ENCODE measurements around the gene CHRNB1.

Gene CHRNB1, protein sequence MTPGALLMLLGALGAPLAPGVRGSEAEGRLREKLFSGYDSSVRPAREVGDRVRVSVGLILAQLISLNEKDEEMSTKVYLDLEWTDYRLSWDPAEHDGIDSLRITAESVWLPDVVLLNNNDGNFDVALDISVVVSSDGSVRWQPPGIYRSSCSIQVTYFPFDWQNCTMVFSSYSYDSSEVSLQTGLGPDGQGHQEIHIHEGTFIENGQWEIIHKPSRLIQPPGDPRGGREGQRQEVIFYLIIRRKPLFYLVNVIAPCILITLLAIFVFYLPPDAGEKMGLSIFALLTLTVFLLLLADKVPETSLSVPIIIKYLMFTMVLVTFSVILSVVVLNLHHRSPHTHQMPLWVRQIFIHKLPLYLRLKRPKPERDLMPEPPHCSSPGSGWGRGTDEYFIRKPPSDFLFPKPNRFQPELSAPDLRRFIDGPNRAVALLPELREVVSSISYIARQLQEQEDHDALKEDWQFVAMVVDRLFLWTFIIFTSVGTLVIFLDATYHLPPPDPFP

DNA sequence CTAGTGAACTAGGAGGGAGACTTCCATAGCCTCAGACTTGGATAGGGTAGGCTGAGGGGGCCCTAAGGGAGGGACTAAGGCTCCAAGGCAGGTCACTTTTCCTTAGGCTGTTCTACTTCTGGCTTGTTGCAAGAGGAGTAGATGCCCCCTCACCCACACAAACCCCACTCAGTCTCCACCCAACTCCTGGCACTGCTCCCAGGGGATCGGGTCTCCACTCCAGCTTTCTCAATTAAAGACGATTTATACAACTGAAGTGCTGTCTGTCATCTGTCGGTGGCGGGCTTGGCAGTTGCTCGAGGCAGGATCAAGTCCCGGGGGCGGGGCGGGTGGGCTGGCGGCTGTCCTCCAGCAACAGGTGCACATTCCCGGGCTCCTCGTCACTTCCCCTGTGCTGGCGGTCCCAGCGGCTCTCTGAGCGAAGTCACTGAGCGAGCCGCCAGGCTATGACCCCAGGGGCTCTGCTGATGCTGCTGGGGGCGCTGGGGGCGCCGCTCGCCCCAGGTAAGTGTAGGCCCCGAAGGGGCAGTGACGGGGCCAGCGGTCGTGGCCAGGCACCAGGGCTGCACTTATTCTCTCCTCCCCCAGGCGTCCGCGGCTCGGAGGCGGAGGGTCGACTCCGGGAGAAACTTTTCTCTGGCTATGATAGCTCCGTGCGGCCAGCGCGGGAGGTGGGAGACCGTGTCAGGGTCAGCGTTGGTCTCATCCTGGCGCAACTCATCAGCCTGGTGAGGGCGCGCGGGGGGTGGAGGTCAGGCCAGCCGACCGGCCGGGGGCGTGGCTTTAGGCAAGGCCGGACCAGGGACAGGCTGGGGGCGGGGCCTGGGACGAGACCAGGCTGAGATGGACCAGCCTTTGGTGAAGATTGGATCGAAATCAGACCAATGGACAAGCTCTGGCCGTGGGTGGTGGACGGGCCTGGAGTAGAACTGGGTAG is at the start of gene CHRNB1:
TSS of gene CHRNB1 (plus strand) at position 380 of the 937 bp plus-strand sequence. CDS start at position 447, 67 bp downstream.
- TF ChIP-seq POLR2A (IDR thresholded peaks at IDR 0.05; ENCODE audit: low read length) (no peak), GATA1 (IDR thresholded peaks at IDR 0.05; ENCODE audit: low read depth, low read length) (no peak)
- DNase-seq, result peak; percentile 74 to 75

DNA sequence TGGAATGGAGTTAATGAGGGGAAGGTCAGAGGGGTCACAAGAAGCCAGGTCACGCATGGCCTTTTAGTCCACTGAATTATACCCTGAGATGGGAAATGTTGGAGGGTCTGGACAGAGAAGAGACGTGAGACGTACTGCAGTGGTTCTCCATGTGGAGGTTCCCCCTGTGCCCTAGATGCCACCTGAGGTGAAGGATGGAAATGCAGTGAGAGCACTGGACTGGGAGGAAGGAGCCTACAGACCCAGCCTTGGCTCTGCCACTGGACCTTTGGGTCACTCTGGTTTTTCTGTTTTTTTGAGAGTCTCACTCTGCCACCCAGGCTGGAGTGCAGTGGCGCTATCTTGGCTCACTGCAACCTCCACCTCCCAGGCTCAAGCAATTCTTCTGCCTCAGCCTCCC is 48.7 kb upstream of the CHRNB1 start:
- no peak for DNase-seq
- TF ChIP-seq POLR2A (IDR thresholded peaks at IDR 0.05; ENCODE audit: low read length) (no peak), GATA1 (IDR thresholded peaks at IDR 0.05; ENCODE audit: low read depth, low read length) (no peak)

DNA sequence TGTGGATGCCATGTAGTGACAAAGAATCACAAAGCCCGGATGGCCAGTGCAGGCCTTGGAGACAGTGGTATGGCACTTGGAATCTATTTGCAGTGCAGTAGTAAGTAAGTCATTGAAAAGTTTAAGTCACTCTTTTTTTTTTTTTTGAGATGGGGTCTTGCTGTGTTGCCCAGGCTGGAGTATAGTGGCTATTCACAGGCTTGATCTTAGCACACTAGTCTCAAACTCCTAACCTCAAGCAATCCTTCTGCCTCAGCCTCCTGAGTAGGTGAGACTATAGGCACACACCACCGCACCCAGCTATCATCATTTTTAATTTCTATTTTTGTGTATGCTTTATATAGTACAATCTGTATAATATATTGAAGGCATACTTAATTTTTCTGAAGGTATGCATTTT is 46.2 kb upstream of the CHRNB1 start:
- no peak for DNase-seq
- no peak for TF ChIP-seq POLR2A (IDR thresholded peaks at IDR 0.05; ENCODE audit: low read length)
- no peak for TF ChIP-seq GATA1 (IDR thresholded peaks at IDR 0.05; ENCODE audit: low read depth, low read length)

DNA sequence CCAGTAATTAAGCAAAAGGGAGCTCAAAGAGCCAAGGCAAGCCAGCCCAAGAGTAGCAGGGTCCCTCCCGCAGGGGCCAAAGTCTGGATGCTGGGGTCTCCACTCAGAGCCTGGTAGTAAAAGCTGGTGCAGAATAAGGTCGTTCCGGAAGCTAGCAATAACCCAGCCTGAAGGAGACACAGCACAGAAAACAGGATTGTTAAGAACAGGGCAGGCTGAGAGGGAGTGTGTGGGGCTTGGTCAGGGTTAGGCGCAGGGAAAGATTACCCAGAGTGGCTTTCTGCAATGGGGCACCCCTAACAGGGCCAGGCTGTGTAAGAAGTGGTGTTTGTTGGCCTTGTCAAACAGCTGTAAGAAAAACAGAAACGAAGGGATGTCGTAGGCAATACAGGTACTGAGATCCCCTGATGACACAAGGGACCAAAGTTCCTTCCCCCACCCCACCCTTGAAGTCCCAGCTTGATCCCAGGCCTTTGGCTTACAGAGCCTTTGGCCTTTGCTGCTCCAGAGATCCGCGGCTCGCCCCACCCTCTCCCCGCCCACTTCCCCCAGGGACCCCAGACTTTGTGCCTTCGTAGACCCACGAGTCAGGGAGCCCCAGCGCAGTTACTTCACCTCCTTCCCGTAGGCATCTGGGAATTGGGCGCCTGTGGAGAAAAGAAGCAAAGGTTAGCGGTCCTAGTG is 41.7 kb upstream of the CHRNB1 start:
- DNase-seq, result peak; percentile 54 to 73
- TF ChIP-seq POLR2A (IDR thresholded peaks at IDR 0.05; ENCODE audit: low read length), result no peak
- TF ChIP-seq GATA1 (IDR thresholded peaks at IDR 0.05; ENCODE audit: low read depth, low read length), result no peak

DNA sequence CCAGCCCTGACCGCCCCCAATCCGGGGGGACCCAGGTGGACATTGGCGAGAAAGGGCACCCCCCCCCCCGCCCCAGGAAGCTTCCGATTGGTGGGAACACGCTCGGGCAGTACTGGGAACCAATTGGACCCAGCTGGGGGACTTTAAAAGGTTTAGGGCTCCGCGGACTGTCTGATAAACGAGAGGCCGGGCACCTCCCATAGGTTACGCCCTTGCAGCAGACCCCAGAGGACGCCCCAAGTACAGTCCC is 41.2 kb upstream of the CHRNB1 start:
- DNase-seq, result no peak
- TF ChIP-seq POLR2A (IDR thresholded peaks at IDR 0.05; ENCODE audit: low read length), result no peak
- no peak for TF ChIP-seq GATA1 (IDR thresholded peaks at IDR 0.05; ENCODE audit: low read depth, low read length)

DNA sequence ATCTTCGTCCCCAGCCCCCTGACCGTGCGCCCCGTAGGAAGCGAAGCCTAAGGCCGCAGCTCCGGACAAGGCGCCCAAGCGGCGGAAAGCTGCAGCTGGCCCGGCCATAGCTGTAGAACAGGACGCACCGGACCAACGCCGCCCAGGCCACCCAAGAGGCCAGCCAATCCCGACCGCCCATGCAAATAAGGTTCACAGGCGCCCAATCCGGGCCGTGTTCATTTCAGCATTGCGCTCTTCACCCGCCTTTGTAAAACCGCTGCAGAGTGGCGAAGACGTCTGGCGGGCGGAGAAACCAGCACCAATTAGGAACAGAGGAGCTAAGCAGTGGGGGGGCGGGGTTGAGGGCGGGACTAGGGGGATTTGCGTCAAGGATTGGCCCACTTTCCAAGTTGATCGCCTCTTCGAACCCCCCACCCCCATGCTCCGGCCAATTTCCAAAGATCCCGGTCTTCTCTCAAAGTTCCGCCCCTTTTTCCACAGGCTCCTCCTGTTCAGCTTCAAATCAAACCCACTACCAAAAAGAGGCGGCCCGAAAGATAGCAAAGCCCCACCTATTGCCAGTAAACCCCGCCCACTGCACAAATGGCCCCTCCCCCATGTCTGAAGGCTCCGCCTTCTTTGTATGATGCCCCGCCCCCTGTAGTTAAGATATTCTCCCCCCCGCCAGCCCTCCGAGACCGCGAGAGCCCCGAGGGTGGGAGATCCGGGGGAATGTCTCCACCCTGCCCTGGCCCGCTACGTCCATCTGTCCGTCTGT is 40.7 kb upstream of the CHRNB1 start, which contains the start of gene TMEM256:
TSS of gene TMEM256 (minus strand) at position 121 of the 760 bp plus-strand sequence. CDS start at position 108, 13 bp downstream.
- DNase-seq, result peak; percentile 99
- TF ChIP-seq POLR2A (IDR thresholded peaks at IDR 0.05; ENCODE audit: low read length) (peak; percentile 83), GATA1 (IDR thresholded peaks at IDR 0.05; ENCODE audit: low read depth, low read length) (no peak)

DNA sequence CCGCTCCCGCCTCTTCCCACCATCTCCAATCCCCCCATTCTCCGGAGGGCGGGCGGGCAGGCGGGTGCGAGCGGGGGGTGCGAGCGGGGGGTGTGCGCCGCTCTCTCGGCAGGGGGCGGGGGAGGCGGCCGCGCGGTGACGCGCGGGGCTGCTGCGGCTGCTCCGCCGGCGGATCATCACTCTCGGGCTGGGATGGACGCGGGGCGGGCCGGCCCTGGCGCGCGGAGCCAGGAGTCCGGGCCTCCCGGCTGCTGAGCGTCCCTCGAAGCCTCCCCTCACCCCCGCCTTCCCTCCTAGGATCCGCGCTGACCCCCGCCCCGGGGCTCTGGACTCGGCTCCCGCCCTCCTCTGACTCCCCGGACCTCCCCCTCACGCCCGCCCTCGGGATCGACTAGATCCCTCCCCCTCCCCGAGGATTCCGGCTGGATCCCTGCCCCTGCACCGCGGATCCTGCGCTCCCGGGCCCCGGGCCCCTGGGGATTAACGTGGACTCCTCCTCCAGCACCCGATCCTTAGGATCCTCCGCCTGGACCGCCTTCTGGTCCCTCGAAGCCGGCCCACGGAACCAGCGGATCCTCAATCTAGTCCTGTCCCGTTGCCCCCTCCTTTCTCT is 40.0 kb upstream of the CHRNB1 start:
- peak in 1 of 2 experiments; percentile 92 for DNase-seq
- no peak for TF ChIP-seq POLR2A (IDR thresholded peaks at IDR 0.05; ENCODE audit: low read length)
- TF ChIP-seq GATA1 (IDR thresholded peaks at IDR 0.05; ENCODE audit: low read depth, low read length), result no peak

DNA sequence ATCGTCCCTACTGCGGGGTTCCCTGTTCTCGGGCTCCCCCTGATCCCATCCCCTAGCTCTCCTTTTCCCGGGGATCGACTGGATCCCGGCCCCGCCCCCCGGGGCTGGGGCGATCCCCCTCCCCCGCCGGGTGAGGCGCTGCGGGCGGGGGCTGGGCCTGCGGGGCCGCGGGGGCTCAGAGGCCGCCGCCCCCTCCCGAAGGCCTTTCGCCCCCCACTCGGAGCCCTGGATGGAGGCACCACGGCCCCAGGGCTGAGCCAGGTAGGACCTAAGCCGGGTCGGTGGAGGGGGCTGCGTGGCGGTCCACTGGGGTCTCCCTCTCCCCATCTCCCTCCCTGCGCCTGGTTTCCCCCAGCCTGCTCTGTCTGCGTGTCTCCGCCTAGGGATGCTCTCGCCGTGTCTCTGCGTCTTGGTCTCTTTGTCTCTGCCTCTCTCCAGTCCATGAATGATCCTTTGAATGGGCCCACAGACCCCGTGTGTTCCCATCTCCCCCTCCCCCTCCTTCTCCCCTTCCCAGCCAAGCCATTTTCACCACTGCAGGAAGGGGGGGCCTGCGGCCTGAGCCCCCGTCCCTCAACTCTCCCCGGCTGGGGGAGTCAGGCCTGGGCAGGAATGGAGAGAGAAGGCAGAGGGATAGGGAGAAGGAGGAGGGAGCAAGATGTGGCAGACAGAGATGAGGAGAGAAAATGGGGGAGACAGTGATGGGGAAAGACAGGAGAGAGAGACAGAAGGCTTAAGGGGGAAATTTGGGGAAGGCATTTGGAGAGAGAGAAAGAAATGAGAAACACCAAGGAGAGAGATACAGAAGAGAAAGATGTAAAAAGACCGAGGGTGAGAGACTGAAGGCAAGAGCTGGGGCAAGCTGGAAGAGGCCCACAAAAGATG is 39.3 kb upstream of the CHRNB1 start:
- DNase-seq, result no peak
- no peak for TF ChIP-seq POLR2A (IDR thresholded peaks at IDR 0.05; ENCODE audit: low read length)
- TF ChIP-seq GATA1 (IDR thresholded peaks at IDR 0.05; ENCODE audit: low read depth, low read length), result no peak

DNA sequence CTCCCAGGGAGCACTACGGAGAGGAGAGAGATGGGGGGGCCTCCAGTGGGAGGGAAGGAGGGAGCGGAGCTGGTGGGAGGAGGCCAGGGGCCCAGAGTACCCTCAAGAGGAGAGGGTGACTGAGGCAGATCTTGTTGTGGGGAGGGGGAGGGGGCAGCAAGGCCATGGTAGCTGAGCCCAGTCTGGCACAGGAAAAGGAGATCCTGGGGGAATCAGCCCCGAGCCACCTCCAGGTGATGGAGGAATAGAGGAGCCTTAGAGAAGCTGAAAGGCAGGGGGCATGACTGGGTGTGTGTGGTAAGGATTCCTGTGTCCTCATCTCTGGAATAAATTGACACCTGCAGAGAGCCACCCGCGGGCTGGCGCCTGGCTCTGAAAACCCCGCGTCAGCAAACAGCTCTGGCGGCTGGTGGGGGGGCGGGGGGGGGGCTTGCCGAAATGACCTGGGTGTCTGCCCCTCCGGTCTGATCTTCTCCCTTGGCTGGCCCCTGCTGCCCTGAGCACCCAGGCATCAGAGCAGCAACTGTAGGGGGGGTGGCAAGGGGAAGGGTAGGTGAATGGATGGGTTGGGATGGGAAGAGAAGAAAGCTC is 38.5 kb upstream of the CHRNB1 start:
- TF ChIP-seq GATA1 (IDR thresholded peaks at IDR 0.05; ENCODE audit: low read depth, low read length) (no peak), POLR2A (IDR thresholded peaks at IDR 0.05; ENCODE audit: low read length) (no peak)
- no peak for DNase-seq

DNA sequence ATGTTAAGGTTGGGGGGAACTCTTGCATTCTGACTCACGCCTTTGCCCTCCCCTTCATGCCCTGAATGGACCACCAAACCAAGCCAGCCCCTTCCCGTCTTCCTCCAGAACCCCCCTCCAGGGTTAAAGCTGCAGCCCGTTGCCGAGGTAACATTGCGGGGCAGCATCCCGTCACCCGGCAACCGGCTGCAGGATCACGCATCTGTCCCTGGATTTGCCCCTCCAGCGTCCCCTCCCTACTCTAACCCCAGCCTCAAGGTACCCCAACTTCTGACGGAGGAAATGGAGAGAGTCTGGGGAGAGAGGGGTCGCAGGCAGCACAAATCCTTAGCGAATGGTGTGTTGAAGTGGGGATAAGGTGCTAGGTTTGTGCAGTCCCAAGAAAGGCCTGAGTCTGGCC is 37.8 kb upstream of the CHRNB1 start:
- DNase-seq, result no peak
- TF ChIP-seq POLR2A (IDR thresholded peaks at IDR 0.05; ENCODE audit: low read length) (no peak), GATA1 (IDR thresholded peaks at IDR 0.05; ENCODE audit: low read depth, low read length) (no peak)

DNA sequence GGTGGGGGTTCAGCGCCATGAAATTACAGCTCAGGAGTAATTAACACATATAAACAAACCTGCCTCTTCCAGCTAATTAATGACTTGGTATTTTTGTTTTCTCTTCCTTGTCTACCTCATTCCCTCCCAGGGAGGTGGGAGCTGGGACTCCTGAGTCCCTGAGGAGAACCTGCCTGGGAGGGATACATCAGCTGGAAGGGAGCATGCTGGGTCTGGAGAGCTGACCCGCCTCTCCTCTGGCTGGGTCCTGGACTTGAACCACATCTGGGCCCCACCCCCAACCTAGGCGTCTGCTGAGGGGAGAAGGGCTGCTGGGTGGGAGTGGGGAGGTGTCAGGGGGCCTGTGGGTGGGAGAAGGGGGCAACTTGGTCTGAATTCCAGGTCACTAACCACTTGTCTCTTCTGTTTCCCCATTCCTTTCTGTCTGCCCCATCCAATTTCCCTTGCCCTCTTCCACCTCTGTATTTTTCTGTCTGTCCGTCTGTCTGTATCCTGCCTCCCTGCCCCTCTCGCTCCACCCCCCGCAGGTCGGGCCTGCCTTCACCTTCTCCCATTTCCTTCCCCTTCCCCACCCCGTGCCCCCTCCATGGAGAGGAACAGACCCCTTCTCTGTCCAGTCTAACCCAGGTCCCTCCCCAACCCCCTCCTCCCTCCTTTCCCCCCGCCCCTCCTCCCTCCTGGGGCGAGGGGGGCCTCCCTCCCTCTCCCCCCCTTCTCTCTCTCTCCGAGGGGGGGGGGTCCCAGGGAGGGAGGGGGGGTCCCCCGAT is 37.2 kb upstream of the CHRNB1 start, which contains the start of gene NLGN2:
TSS of gene NLGN2 (plus strand) at position 361 of the 767 bp plus-strand sequence. CDS start 411 bp downstream, outside the sequence.
- TF ChIP-seq GATA1 (IDR thresholded peaks at IDR 0.05; ENCODE audit: low read depth, low read length) (no peak), POLR2A (IDR thresholded peaks at IDR 0.05; ENCODE audit: low read length) (no peak)
- no peak for DNase-seq
